Uterus (tissue), 4 donors: Measurements from ENCODE around the gene BRICD5. TPM values are rescaled to one million over a fixed set of nuclear protein-coding genes. Genes with fewer than 3 reads are reported as not detected.

Experiments
- DNase-seq, 2 donors: peaks; one replicate each; pipeline ENCODE4 v3.0.0-alpha.2; 2019 to 2020
- H3K27ac ChIP-seq, 2 donors: fragments of 200-600 bp; sonication (generic); 1 replicate in 1 of 2; 2 replicates in 1 of 2; pipeline ENCODE4 v1.5.1; 2016 to 2018
- H3K27me3 ChIP-seq, 2 donors: fragments of 200-600 bp; sonication (generic); one replicate each; pipeline ENCODE4 v1.5.1; 2018 to 2019; ENCODE audit warnings: control low read depth in 1 of 2
- H3K36me3 ChIP-seq, 2 donors: fragments of 200-600 bp; sonication (generic); one replicate each; pipeline ENCODE4 v1.5.1; 2019; ENCODE audit warnings: control low read depth in 1 of 2
- H3K4me1 ChIP-seq, 2 donors: fragments of 200-600 bp; sonication (generic); one replicate each; pipeline ENCODE4 v1.5.1; 2018 to 2019; ENCODE audit warnings: control low read depth in 1 of 2
- H3K4me3 ChIP-seq, 2 donors: fragments of 200-600 bp; sonication (generic); 1 replicate in 1 of 2; 2 replicates in 1 of 2; pipeline ENCODE4 v1.5.1; 2018 to 2019; ENCODE audit warnings: mild to moderate bottlenecking in 1 of 2
- H3K9me3 ChIP-seq, 2 donors: fragments of 200-600 bp; sonication (generic); one replicate each; pipeline ENCODE4 v1.5.1; 2019; ENCODE audit warnings: control low read depth in 1 of 2
- POLR2A ChIP-seq, 2 donors: fragments of 450-650 bp; IDR thresholded peaks; one replicate each; pipeline ENCODE4 v1.6.1; 2016; ENCODE audit warnings: antibody characterized with exemption in 2 of 2, mild to moderate bottlenecking in 1 of 2, moderate library complexity in 1 of 2
- intact Hi-C: fragments of 100-400 bp; cut with DNase I; formaldehyde crosslinking; loops from one replicate; pipeline ENCODE4 v1.15.1; 2023; ENCODE audit warnings: low total_unique reads
- total RNA-seq, 4 donors: library from RNA; depleted of rRNA in 3 of 4; stranded (reverse); fragments of >200 nt in 3 of 4; gene quantifications; one replicate each; pipeline versions ENCODE4 v1.1.0 to v1.2.4, GENCODE V29; 2014 to 2023
- TF ChIP-seq, protein P1 (sequence below), 4 experiments: fragments of 200-600 bp in 2 of 4; fragments of 450-650 bp in 2 of 4; sonication (generic) in 2 of 4; IDR thresholded peaks; one replicate each; pipeline ENCODE4 v1.5.1; 2016 to 2019; ENCODE audit warnings: antibody characterized with exemption in 4 of 4, mild to moderate bottlenecking in 2 of 4, moderate library complexity in 1 of 4
- donor health status: DM: yes; HTN: yes; CAD: no.

BRICD5 gene
- total RNA-seq, 4 donors from 2014 or later, result 1.2 to 16.9 (median 1.7) TPM

DNA sequence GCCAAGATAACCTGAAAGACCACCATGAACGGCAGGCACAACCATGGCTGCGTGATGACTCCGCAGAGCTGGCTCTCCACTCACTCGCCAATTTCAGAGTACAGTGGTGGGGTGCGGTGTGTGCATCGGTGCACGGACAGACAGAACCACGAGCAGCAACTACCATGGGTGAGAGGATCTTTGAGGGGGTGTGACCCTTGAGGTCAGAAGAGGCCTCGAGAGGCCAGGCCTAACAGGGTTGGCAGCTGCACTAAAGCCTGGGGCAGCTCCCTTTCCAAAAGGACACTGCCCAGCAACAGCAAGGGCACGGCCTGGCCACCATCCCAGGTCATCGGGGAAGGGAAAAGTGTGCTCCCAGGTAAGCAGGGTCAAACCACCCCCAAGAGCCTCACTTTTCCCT lies 42.6 kb upstream of the BRICD5 start:
- no peak for DNase-seq
- Histone ChIP-seq H3K9me3 (no peaks in the 10 kb centered on the region), H3K4me3 (no peak overlapping the region), H3K4me1 (peaks cover 0 to 7% of the 10 kb centered on the region in 2 donors), H3K27ac (no peak overlapping the region), H3K27me3 (no peaks in the 10 kb centered on the region), H3K36me3 (no peaks in the 10 kb centered on the region)
- TF ChIP-seq, protein P1, sequence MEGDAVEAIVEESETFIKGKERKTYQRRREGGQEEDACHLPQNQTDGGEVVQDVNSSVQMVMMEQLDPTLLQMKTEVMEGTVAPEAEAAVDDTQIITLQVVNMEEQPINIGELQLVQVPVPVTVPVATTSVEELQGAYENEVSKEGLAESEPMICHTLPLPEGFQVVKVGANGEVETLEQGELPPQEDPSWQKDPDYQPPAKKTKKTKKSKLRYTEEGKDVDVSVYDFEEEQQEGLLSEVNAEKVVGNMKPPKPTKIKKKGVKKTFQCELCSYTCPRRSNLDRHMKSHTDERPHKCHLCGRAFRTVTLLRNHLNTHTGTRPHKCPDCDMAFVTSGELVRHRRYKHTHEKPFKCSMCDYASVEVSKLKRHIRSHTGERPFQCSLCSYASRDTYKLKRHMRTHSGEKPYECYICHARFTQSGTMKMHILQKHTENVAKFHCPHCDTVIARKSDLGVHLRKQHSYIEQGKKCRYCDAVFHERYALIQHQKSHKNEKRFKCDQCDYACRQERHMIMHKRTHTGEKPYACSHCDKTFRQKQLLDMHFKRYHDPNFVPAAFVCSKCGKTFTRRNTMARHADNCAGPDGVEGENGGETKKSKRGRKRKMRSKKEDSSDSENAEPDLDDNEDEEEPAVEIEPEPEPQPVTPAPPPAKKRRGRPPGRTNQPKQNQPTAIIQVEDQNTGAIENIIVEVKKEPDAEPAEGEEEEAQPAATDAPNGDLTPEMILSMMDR (IDR thresholded peaks at IDR 0.05), result no peak
- TF ChIP-seq POLR2A (IDR thresholded peaks at IDR 0.05), result no peak
- intact Hi-C loops, result no loop called here

- intact Hi-C loops, result no loop called here
- TF ChIP-seq, protein P1 (IDR thresholded peaks at IDR 0.05), result no peak
- TF ChIP-seq POLR2A (IDR thresholded peaks at IDR 0.05), result no peak
- Histone ChIP-seq H3K27ac (no peak overlapping the region), H3K4me3 (no peak overlapping the region), H3K27me3 (no peaks in the 10 kb centered on the region), H3K36me3 (no peaks in the 10 kb centered on the region), H3K4me1 (peaks cover 0 to 7% of the 10 kb centered on the region in 2 donors), H3K9me3 (no peaks in the 10 kb centered on the region)
- no peak for DNase-seq
Observed at GRCh38 chr16:2252806-2253148, 42.1 kb upstream of the BRICD5 start.

DNA sequence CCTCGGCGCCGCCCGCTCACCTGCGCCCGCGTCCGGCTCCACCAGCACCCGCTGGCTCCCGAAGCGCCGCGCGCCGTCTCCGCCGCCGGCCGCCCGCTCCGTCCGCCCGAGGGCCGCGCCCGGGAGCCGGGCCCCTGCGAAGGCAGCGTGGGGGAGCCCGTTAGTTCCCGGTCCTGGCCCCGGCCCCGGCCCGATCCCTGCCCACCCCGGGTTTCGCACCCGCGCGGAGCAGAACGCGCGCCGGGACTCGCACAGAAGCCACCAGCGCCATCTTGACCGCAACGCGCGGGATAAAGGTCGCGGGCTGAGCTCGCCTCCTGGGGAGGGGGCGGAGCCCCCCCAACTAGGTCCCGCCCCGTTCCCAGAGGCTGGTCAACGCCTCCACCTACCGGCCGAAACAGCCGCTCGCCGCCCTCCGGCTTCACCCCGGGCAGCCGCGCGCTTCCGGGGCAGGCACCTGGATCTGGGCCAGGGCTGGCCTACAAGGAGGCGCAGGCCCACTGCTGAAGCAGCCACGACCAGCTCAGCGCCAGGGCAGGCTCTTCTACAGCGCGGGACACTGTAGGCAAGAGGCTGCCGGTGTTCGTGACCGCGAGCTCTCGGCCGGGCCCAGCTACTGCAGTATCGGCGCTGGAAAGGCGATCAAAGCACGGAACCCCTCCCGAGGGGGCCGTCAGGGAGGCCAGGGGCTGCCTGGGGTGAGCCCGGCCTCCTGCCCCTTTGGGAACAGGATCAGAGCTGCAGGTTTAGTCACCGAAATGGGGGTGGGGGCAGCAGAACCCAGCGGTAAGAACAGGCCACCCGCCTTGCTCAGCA lies 40.8 kb upstream of the BRICD5 start, which contains the start of gene ECI1:
Gene ECI1 (minus strand): TSS at position 292 of the 816 bp plus-strand sequence. CDS start 21 bp downstream, at position 271.
- Histone ChIP-seq H3K4me3 (peak within 1 kb of the TSS; percentile 31 to 86), H3K27me3 (no peaks in the 10 kb centered on the region), H3K36me3 (no peaks in the 10 kb centered on the region), H3K9me3 (no peaks in the 10 kb centered on the region), H3K4me1 (peaks cover 0 to 7% of the 10 kb centered on the region in 2 donors), H3K27ac (peak within 1 kb of the TSS; percentile 73 to 91)
- peak; percentile 94 to 97 for DNase-seq
- TF ChIP-seq, protein P1 (IDR thresholded peaks at IDR 0.05), result peak; percentile 76 to 95 (median 91)
- peak; percentile 85 to 89 for TF ChIP-seq POLR2A (IDR thresholded peaks at IDR 0.05)
- intact Hi-C loops, result no loop called here

DNA sequence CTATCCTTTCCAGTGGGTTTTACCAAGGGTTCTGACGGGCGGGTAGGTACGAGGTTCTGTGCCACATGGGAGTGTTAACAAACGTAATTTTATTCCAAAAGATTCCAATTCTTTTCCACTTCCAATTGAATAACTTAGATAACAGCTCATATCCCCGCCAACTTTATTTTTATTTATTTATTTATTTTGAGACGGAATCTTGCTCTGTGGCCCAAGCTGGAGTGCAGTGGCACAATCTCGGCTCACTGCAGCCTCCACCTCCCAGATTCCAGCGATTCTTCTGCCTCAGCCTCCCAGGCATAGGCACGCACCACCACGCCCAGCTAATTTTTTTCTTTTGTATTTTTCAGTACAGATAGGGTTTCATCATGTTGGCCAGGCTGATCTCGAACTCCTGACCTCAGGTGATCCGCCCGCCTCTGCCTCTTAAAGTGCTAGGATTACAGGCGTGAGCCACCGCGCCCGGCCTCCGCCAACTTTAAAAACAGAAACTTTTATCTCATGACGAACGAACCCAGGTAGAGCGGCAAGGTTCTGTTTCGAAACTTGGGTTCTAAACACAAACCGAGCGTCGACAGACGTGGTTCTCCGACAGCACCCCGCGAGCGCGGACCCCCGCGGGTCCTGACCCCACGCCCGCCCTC lies 40.1 kb upstream of the BRICD5 start:
- H3K36me3 ChIP-seq, result no peaks in the 10 kb centered on the region
- intact Hi-C loops, result no loop called here
- DNase-seq, result no peak
- peak overlapping the region; percentile 69 to 91 for H3K27ac ChIP-seq
- H3K9me3 ChIP-seq, result no peaks in the 10 kb centered on the region
- peaks cover 0 to 7% of the 10 kb centered on the region in 2 donors for H3K4me1 ChIP-seq
- H3K4me3 ChIP-seq, result peak overlapping the region; percentile 31 to 86
- no peaks in the 10 kb centered on the region for H3K27me3 ChIP-seq
- TF ChIP-seq, protein P1 (IDR thresholded peaks at IDR 0.05), result no peak
- TF ChIP-seq POLR2A (IDR thresholded peaks at IDR 0.05), result no peak

- no peaks in the 10 kb centered on the region for H3K36me3 ChIP-seq
- TF ChIP-seq POLR2A (IDR thresholded peaks at IDR 0.05), result no peak
- TF ChIP-seq, protein P1 (IDR thresholded peaks at IDR 0.05), result no peak
- H3K4me3 ChIP-seq, result no peak overlapping the region
- no peaks in the 10 kb centered on the region for H3K4me1 ChIP-seq
- no peak for DNase-seq
- H3K27me3 ChIP-seq, result no peaks in the 10 kb centered on the region
- H3K9me3 ChIP-seq, result no peaks in the 10 kb centered on the region
- intact Hi-C loops, result no loop called here
- no peak overlapping the region for H3K27ac ChIP-seq
Observed at GRCh38 chr16:2246301-2246885, 35.7 kb upstream of the BRICD5 start.
